A204.1 (cell line): ENCODE data around the gene PRLH.

Source experiments
- FAIRE-seq: peaks from 2 replicates; lab custom pipeline; 2012; peaks lifted over from hg19 to GRCh38; lab: Jason Lieb, UNC

PRLH gene

GRCh38 chr2:237565974-237566373, 400 bp upstream of the PRLH start:
- FAIRE-seq: no peak

GRCh38 chr2:237567276-237568029, 1.1 kb downstream of the PRLH start:
- no peak for FAIRE-seq

GRCh38 chr2:237568121-237568660, 1.8 kb downstream of the PRLH start:
- FAIRE-seq: no peak

DNA sequence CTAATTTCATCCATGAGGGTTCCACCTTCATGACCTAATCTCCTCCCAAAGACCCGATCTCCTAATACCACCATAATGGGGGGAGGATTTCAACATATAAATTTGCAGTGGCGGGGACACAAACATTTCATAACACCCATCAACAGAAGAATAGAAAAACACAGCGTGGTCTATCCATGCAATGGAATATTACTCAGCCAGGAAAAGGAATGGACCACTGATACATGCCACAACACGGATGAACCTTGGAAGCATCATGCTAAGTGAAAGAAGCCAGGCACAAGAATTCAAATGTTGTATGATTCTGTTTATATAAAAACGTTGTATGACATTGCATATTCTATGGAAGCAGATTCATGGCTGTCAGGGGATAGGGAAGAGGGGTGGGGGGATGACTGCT, 2.7 kb downstream of the PRLH start:
- no peak for FAIRE-seq

GRCh38 chr2:237569896-237570295, 3.5 kb downstream of the PRLH start:
- FAIRE-seq: no peak

DNA sequence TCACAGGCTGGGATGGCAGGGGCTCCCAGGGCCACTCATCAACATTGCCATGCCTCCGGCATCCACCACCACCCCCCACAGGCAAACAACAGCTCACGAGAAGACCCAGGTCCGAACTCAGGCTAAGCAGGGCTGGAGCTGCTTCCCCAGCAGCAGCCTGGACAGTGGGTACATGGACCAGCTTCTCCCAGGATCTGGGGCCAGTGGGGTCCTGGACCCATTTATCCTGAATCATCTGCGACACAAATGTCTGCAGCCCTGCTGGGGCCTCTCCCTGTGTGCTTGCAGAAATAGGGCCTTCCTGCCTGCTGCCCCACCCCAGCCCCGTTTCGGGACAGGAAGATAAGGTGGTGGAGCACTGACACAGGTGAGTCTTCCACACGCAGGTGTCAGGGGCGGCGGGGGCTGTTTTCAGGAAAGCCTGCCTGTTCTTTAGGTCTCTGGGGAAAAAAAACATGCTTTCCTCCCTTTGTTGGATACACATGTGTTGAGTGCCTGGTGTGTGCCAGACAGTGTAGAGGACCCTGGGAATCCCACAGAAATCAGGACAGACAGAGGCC, 4.5 kb downstream of the PRLH start:
- FAIRE-seq: no peak

DNA sequence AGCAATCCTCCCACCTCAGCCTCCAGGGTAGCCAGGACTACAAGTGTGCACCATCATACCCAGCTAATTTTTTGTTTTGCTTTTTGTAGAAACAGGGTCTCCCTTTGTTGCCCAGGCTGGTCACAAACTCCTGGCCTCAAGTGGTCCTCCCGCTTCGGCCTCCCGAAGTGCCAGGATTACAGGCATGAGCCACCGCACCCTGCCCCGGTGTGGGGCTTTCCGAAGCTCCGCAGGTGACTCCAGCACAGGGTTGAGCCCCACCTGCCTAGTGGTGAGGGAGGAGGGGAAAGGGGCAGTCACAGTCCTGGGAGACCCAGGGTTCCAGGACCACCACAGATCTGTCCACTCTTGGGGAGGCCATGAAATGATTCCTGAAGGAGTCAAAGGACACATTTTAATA, 5.2 kb downstream of the PRLH start:
- FAIRE-seq: no peak

GRCh38 chr2:237572021-237572741, 5.8 kb downstream of the PRLH start:
- no peak for FAIRE-seq

- no peak for FAIRE-seq
Observed at GRCh38 chr2:237572742-237573101, 6.3 kb downstream of the PRLH start.

GRCh38 chr2:237573721-237574415, 7.5 kb downstream of the PRLH start:
- no peak for FAIRE-seq

- no peak for FAIRE-seq
Observed at GRCh38 chr2:237574467-237574866, 8.1 kb downstream of the PRLH start.

DNA sequence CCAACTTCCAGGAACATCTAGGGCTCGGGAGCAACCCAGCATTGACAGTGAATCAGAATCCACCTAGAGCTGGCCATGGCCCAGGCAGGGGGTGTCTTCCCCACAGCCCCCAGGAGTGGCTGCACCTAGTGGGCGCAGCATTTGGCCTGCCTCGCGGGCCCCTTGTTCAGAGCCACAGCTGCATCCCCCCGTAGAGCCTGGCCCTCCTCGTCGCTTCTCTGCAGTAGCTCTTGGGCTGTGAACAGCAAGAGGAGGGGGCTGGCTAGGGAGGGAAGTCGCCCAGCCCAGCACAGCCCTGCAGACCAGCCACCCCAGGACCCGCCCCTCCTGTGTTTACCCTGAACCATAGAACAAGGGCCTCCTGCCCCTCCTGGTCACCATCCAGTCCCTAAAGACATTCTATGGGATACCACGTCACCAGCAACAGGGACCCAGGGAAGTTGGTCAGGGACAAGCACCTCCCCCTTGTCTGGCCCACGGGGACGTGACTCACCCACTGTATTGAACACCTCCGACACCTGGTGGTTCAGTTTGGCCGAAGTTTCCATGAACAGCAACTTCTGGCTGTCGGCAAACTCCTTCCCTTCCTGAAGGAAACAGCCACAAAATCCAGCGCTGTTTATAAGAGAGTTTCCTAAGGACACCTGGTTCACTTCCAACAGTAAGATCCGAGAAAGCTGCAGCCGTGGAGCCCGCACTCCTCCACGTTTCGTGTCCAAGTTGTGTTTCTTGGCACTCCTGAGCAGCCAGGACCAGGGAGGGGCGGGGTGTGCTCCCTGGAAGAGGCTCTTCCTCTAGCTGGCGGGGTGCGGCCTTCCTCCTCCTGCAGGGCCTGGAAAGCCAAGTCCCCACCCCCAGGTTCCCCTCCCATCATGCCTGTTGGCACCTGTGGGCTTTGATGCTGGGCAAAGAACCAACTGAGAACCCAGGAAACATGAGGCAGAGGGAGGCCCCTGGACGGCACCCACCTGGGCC, 8.8 kb downstream of the PRLH start:
- FAIRE-seq: no peak

GRCh38 chr2:237575869-237576862, 9.8 kb downstream of the PRLH start:
- FAIRE-seq: no peak

- FAIRE-seq: no peak
Observed at GRCh38 chr2:237576974-237577373, 10.6 kb downstream of the PRLH start.

- no peak for FAIRE-seq
Observed at GRCh38 chr2:237577458-237577857, 11.1 kb downstream of the PRLH start.

GRCh38 chr2:237577956-237578870, 11.8 kb downstream of the PRLH start:
- FAIRE-seq: no peak

- FAIRE-seq: no peak
Observed at GRCh38 chr2:237581326-237581725, 15.0 kb downstream of the PRLH start.

DNA sequence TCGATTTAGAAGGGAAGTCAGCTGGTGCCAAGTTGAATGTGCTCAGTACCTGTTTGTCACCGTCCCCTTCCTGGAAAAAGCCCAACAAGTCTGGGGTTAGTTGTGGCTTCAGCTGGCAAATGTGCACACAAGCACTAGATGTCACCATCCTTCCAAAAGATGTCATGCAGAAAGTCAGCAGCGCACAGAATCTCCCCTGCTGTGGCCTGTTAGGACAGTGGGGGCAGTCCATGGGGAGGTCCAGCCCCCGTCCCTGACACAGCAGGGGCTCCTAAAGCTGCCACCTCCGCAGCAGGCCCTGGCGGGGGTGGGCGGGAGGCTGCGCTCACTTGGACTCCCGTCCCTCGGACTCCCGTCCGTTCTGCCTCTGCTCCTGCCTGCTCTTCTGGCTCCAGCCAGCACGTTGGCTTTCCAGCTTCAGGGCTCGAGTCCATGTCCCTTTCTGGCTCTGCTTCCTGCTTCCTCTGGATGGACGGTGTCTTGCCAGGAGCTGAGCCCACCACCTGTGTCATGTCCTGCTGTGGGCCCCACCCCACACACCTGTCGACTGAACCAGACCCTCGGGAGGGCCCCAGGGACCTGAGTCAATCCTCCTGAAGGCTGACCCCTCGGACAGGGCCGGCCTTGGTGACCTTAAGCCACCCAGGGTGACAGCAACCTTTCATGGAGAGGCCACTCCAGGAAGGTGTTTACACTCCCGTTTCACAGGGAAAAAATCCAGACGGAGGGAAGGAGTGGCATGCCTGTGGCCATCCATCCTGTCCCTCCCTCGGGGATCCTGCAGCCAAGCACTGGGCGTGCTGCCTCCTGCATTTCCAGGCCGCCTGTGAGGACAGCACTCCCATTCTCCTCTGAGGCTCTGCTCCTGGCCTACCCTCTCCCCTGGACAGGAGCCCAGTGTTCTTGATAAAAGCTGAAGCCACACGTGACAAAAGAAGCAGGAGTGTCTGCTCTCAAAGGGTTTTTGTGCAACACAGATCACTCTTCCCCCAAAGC, 15.7 kb downstream of the PRLH start:
- FAIRE-seq: no peak
